ENCODE data around the gene SETD4. TPM values are rescaled to one million over a fixed set of nuclear protein-coding genes. Genes with fewer than 3 reads are reported as not detected.

SETD4 gene
- total and polyA plus RNA-seq, 2 donors (not counting 1 experiment from before 2014, with no cell fraction given): 15.1 to 48.5 TPM

DNA sequence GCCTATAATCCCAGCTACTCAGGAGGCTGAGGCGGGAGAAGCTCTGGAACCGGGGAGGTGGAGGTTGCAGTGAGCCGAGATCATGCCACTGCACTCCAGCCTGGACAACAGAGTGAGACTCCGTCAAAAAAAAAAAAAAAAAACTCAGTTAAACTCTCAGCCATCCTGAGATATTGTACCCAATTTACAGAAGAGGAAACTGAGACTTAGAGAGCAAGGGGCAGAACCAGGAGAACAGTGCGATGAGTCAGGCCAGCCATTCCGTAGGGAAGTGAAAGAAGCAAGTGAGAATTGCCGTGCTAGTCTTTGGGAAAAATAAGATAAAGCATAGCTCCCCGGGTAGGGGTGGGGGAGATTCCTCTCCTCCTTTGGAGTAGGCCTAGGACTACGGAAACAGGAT is 69.7 kb downstream of the SETD4 start:
- H3K27ac Mint-ChIP-seq: no peak overlapping the region
- no peaks in the 10 kb centered on the region for H3K79me2 ChIP-seq (ENCODE audit: control insufficient read depth, insufficient read depth, low read length)
- H3K36me3 ChIP-seq (replicated peaks in 1 of 2; ENCODE audit: control extremely low read depth in 1 of 2, control insufficient read depth in 1 of 2, extremely low read depth in 1 of 2, insufficient read depth in 2 of 2, low read length in 1 of 2): no peaks in the 10 kb centered on the region
- H3K4me3 Mint-ChIP-seq: no peak overlapping the region
- 91% methylated on average over 4 of the region's 9 CpGs for WGBS (ENCODE audit: insufficient coverage)
- peaks cover 25% of the 10 kb centered on the region for H3K27me3 Mint-ChIP-seq
- H3K4me2 ChIP-seq (replicated peaks; ENCODE audit: low read depth, low read length, poor library complexity, severe bottlenecking): no peak overlapping the region
- no peaks in the 10 kb centered on the region for H3K9me3 Mint-ChIP-seq (ENCODE audit: insufficient read depth)
- intact Hi-C loops (cut with micrococcal nuclease): no loop called here
- H3K27ac ChIP-seq (ENCODE audit: low read length in 2 of 2): no peak overlapping the region
- ATAC-seq (ENCODE audit: low read depth) (no peak), DNase-seq (no peak)
- H2AFZ ChIP-seq (ENCODE audit: insufficient read depth, low read depth, low read length, poor library complexity, severe bottlenecking): no peak overlapping the region
- H3K9me3 ChIP-seq (ENCODE audit: control extremely low read depth in 1 of 3, control insufficient read depth in 2 of 3, insufficient read depth in 1 of 3, low read length in 2 of 3): no peaks in the 10 kb centered on the region
- TF ChIP-seq, protein P1, sequence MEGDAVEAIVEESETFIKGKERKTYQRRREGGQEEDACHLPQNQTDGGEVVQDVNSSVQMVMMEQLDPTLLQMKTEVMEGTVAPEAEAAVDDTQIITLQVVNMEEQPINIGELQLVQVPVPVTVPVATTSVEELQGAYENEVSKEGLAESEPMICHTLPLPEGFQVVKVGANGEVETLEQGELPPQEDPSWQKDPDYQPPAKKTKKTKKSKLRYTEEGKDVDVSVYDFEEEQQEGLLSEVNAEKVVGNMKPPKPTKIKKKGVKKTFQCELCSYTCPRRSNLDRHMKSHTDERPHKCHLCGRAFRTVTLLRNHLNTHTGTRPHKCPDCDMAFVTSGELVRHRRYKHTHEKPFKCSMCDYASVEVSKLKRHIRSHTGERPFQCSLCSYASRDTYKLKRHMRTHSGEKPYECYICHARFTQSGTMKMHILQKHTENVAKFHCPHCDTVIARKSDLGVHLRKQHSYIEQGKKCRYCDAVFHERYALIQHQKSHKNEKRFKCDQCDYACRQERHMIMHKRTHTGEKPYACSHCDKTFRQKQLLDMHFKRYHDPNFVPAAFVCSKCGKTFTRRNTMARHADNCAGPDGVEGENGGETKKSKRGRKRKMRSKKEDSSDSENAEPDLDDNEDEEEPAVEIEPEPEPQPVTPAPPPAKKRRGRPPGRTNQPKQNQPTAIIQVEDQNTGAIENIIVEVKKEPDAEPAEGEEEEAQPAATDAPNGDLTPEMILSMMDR (IDR thresholded peaks at IDR 0.05): no peak
- no peak for TF ChIP-seq EZH2 (IDR thresholded peaks at IDR 0.05; ENCODE audit: borderline replicate concordance, insufficient read depth, low read depth, low read length, poor library complexity, severe bottlenecking)
- H3K4me1 Mint-ChIP-seq: no peaks in the 10 kb centered on the region
- no peaks in the 10 kb centered on the region for H3K4me1 ChIP-seq (ENCODE audit: control insufficient read depth in 2 of 2, insufficient read depth in 2 of 2, low read length in 2 of 2)
- H4K20me1 ChIP-seq (ENCODE audit: control insufficient read depth, insufficient read depth, low read length, poor library complexity, severe bottlenecking): no peaks in the 10 kb centered on the region
- ChIA-PET POLR2A (no interaction called here), CTCF (interaction anchor here (0.7 kb wide), 1 partner anchor 37 kb away, joined by 3 read pairs; no protein-coding TSS in a partner anchor)
- peaks cover 0 to 9% (median 0%) of the 10 kb centered on the region in 4 experiments for H3K27me3 ChIP-seq (replicated peaks in 1 of 4; ENCODE audit: control extremely low read depth in 1 of 4, control insufficient read depth in 3 of 4, insufficient read depth in 4 of 4, low read length in 3 of 4)
- H3K9ac ChIP-seq (ENCODE audit: low read length): no peak overlapping the region
- H3K4me3 ChIP-seq (ENCODE audit: control extremely low read depth in 1 of 5, extremely low read depth in 1 of 5, insufficient read depth in 1 of 5, low read depth in 2 of 5, low read length in 4 of 5): no peak overlapping the region

DNA sequence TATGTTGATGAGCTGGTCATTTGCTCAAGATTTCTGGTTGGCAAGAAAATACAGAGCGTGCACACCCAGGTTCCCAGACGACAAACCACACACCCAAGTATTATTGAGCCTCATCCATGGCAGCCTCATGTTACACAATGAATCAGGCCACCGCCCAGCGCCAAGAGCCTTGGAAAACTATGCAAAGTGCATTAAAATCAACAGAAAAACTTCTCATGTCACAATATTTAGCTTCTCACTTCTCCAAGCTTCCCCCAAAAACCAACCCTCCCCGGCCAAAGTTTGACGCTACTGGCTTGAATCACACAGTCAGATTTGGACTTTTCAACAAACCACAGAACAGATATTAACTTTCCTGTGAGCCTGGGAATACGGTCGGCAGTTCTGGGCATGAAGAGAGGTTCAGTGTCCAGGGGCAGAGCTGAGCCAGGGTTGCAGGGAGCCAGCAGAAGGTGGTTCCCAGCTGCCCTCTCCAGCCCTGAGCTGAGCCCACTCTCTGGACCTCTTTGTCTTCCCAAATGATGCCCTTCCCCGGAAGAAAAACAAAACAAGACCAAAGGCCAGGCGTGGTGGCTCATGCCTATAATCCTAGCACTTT is 71.1 kb downstream of the SETD4 start:
- no peak for ATAC-seq (ENCODE audit: low read depth)
- Histone ChIP-seq H3K4me3 (ENCODE audit: control extremely low read depth in 1 of 5, extremely low read depth in 1 of 5, insufficient read depth in 1 of 5, low read depth in 2 of 5, low read length in 4 of 5) (no peak overlapping the region), H3K9ac (ENCODE audit: low read length) (no peak overlapping the region), H2AFZ (ENCODE audit: insufficient read depth, low read depth, low read length, poor library complexity, severe bottlenecking) (no peak overlapping the region), H3K27me3 (replicated peaks in 1 of 4; ENCODE audit: control extremely low read depth in 1 of 4, control insufficient read depth in 3 of 4, insufficient read depth in 4 of 4, low read length in 3 of 4) (peaks cover 0 to 2% (median 0%) of the 10 kb centered on the region in 4 experiments), H3K4me2 (replicated peaks; ENCODE audit: low read depth, low read length, poor library complexity, severe bottlenecking) (no peak overlapping the region), H3K9me3 (ENCODE audit: control extremely low read depth in 1 of 3, control insufficient read depth in 2 of 3, insufficient read depth in 1 of 3, low read length in 2 of 3) (no peaks in the 10 kb centered on the region), H3K36me3 (replicated peaks in 1 of 2; ENCODE audit: control extremely low read depth in 1 of 2, control insufficient read depth in 1 of 2, extremely low read depth in 1 of 2, insufficient read depth in 2 of 2, low read length in 1 of 2) (no peaks in the 10 kb centered on the region), H3K27ac (ENCODE audit: low read length in 2 of 2) (no peak overlapping the region), H3K4me1 (ENCODE audit: control insufficient read depth in 2 of 2, insufficient read depth in 2 of 2, low read length in 2 of 2) (no peaks in the 10 kb centered on the region), H3K79me2 (ENCODE audit: control insufficient read depth, insufficient read depth, low read length) (no peaks in the 10 kb centered on the region), H4K20me1 (ENCODE audit: control insufficient read depth, insufficient read depth, low read length, poor library complexity, severe bottlenecking) (no peaks in the 10 kb centered on the region)
- no peak for DNase-seq
- H3K27me3 Mint-ChIP-seq: peaks cover 30% of the 10 kb centered on the region
- no peaks in the 10 kb centered on the region for H3K9me3 Mint-ChIP-seq (ENCODE audit: insufficient read depth)
- no peak overlapping the region for H3K27ac Mint-ChIP-seq
- intact Hi-C loops (cut with micrococcal nuclease): no loop called here
- POLR2A ChIA-PET: no interaction called here
- no peak overlapping the region for H3K4me3 Mint-ChIP-seq
- WGBS (ENCODE audit: insufficient coverage): 87% methylated on average over 9 of the region's 10 CpGs
- CTCF ChIA-PET: interaction anchor here (0.7 kb wide), 1 partner anchor 13 kb away, joined by 3 read pairs; no protein-coding TSS in a partner anchor
- no peak for TF ChIP-seq EZH2 (IDR thresholded peaks at IDR 0.05; ENCODE audit: borderline replicate concordance, insufficient read depth, low read depth, low read length, poor library complexity, severe bottlenecking)
- TF ChIP-seq, protein P1 (IDR thresholded peaks at IDR 0.05): no peak
- no peaks in the 10 kb centered on the region for H3K4me1 Mint-ChIP-seq
